ENCODE measurements around the gene ARMC7. TPM values are rescaled to one million over a fixed set of nuclear protein-coding genes. Genes with fewer than 3 reads are reported as not detected.
"Not testable (repeated sequence)": the region's sequence is repeated elsewhere in the genome, so short reads cannot be mapped to it uniquely, and the experiment has no call there.

ARMC7 gene
- polyA plus RNA-seq, 1 donor from 2014 or later, result 3.7 TPM

DNA sequence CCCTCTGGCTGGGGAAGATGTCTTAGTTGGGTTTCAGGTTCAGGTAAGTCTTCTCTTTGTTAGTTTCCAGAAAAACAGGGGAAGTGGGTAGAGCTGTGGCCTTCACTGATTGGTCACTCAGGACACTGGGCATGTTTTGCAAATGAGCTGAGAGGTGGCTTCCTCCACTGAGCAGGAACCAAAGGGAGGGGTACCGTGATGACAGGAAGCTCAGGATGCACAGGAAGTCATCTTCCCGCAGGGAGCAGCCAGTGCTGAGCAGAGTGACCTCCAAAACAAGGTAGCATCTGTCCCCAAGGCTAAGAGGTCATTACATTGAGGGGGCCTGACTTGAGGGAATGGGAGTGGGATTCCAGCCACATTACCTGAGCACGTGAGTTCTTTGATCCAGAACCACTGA, 16.2 kb downstream of the ARMC7 start:
- H3K27ac ChIP-seq (ENCODE audit: low read length), result no peak overlapping the region
- TF ChIP-seq EP300 (conservative IDR thresholded peaks at IDR 0.05; ENCODE audit: poor library complexity, severe bottlenecking) (no peak), MXI1 (conservative IDR thresholded peaks at IDR 0.05; ENCODE audit: poor library complexity, severe bottlenecking) (no peak), TAF1 (IDR thresholded peaks at IDR 0.05; ENCODE audit: low read depth) (no peak), EZH2 (IDR thresholded peaks at IDR 0.05; ENCODE audit: borderline replicate concordance, insufficient read depth, low read length, poor library complexity, severe bottlenecking) (no peak), CTCF (IDR thresholded peaks at IDR 0.05; ENCODE audit: poor library complexity, severe bottlenecking) (no peak), POLR2AphosphoS5 (IDR thresholded peaks at IDR 0.05) (no peak), RAD21 (conservative IDR thresholded peaks at IDR 0.05) (no peak), SMC3 (conservative IDR thresholded peaks at IDR 0.05; ENCODE audit: poor library complexity) (no peak)
- TF ChIP-seq, protein P1, sequence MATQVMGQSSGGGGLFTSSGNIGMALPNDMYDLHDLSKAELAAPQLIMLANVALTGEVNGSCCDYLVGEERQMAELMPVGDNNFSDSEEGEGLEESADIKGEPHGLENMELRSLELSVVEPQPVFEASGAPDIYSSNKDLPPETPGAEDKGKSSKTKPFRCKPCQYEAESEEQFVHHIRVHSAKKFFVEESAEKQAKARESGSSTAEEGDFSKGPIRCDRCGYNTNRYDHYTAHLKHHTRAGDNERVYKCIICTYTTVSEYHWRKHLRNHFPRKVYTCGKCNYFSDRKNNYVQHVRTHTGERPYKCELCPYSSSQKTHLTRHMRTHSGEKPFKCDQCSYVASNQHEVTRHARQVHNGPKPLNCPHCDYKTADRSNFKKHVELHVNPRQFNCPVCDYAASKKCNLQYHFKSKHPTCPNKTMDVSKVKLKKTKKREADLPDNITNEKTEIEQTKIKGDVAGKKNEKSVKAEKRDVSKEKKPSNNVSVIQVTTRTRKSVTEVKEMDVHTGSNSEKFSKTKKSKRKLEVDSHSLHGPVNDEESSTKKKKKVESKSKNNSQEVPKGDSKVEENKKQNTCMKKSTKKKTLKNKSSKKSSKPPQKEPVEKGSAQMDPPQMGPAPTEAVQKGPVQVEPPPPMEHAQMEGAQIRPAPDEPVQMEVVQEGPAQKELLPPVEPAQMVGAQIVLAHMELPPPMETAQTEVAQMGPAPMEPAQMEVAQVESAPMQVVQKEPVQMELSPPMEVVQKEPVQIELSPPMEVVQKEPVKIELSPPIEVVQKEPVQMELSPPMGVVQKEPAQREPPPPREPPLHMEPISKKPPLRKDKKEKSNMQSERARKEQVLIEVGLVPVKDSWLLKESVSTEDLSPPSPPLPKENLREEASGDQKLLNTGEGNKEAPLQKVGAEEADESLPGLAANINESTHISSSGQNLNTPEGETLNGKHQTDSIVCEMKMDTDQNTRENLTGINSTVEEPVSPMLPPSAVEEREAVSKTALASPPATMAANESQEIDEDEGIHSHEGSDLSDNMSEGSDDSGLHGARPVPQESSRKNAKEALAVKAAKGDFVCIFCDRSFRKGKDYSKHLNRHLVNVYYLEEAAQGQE (IDR thresholded peaks at IDR 0.05; ENCODE audit: borderline replicate concordance), result no peak
- H3K9me2 ChIP-seq (ENCODE audit: insufficient read depth, low read length), result no peaks in the 10 kb centered on the region
- H2AFZ ChIP-seq (ENCODE audit: low read depth, low read length), result no peak overlapping the region
- no peaks in the 10 kb centered on the region for H4K20me1 ChIP-seq (ENCODE audit: insufficient read depth)
- H3K9ac ChIP-seq (ENCODE audit: low read length), result no peak overlapping the region
- no peak overlapping the region for H3K4me3 ChIP-seq (ENCODE audit: low read length)
- H3K27me3 ChIP-seq (ENCODE audit: insufficient read depth, low read depth, low read length), result no peaks in the 10 kb centered on the region
- H3K4me2 ChIP-seq (ENCODE audit: low read length), result no peak overlapping the region
- no peaks in the 10 kb centered on the region for H3K9me3 ChIP-seq (ENCODE audit: low read length)
- no peaks in the 10 kb centered on the region for H3K36me3 ChIP-seq (ENCODE audit: insufficient read depth, low read length)
- H3K79me2 ChIP-seq (replicated peaks; ENCODE audit: insufficient read depth, low read length), result no peaks in the 10 kb centered on the region
- no peaks in the 10 kb centered on the region for H3F3A ChIP-seq (ENCODE audit: insufficient read depth, low read length, poor library complexity, severe bottlenecking)

- Histone ChIP-seq H3K36me3 (ENCODE audit: insufficient read depth, low read length) (no peaks in the 10 kb centered on the region), H3F3A (ENCODE audit: insufficient read depth, low read length, poor library complexity, severe bottlenecking) (no peaks in the 10 kb centered on the region), H3K4me3 (ENCODE audit: low read length) (no peak overlapping the region), H2AFZ (ENCODE audit: low read depth, low read length) (no peak overlapping the region), H3K4me2 (ENCODE audit: low read length) (no peak overlapping the region), H3K9me3 (ENCODE audit: low read length) (no peaks in the 10 kb centered on the region), H3K79me2 (replicated peaks; ENCODE audit: insufficient read depth, low read length) (no peaks in the 10 kb centered on the region), H3K9ac (ENCODE audit: low read length) (no peak overlapping the region), H4K20me1 (ENCODE audit: insufficient read depth) (no peaks in the 10 kb centered on the region), H3K27me3 (ENCODE audit: insufficient read depth, low read depth, low read length) (no peaks in the 10 kb centered on the region), H3K9me2 (ENCODE audit: insufficient read depth, low read length) (no peaks in the 10 kb centered on the region), H3K27ac (ENCODE audit: low read length) (no peak overlapping the region)
- TF ChIP-seq, protein P1 (IDR thresholded peaks at IDR 0.05; ENCODE audit: borderline replicate concordance), result no peak
- TF ChIP-seq SMC3 (conservative IDR thresholded peaks at IDR 0.05; ENCODE audit: poor library complexity), result no peak
Observed at GRCh38 chr17:75126954-75127353, 17.2 kb downstream of the ARMC7 start.

GRCh38 chr17:75127936-75128335, 18.2 kb downstream of the ARMC7 start:
- not testable (repeated sequence) for H3K79me2 ChIP-seq (replicated peaks; ENCODE audit: insufficient read depth, low read length); H3K36me3 ChIP-seq (ENCODE audit: insufficient read depth, low read length); H3K9ac ChIP-seq (ENCODE audit: low read length); H3K9me2 ChIP-seq (ENCODE audit: insufficient read depth, low read length); H3K4me2 ChIP-seq (ENCODE audit: low read length); H3K9me3 ChIP-seq (ENCODE audit: low read length); H2AFZ ChIP-seq (ENCODE audit: low read depth, low read length); H4K20me1 ChIP-seq (ENCODE audit: insufficient read depth); H3K4me3 ChIP-seq (ENCODE audit: low read length); H3K27me3 ChIP-seq (ENCODE audit: insufficient read depth, low read depth, low read length); H3F3A ChIP-seq (ENCODE audit: insufficient read depth, low read length, poor library complexity, severe bottlenecking); H3K27ac ChIP-seq (ENCODE audit: low read length)

Measured in neural cell (in vitro differentiated cells).